ENCODE measurements around the gene PIEZO2.

Gene PIEZO2

DNA sequence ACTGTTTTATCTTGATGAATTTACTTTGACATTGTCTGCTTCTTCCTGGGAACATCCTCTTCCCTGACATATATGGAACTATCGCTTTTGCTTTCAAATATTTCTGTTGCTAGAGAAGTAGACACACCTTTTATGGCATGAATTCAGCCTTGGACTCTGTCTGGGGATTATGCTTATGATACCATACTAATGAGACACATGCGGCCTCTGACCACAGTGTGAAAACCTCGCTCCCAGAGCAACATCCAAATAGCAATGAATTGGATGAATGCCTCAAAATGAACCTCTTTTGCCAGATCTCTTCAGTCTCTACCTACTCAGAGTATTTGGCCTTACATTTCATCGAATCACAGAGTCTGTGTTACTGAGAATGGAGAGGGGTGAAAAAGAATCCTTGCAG lies 70.9 kb downstream of the PIEZO2 start:
- no peaks in the 10 kb centered on the region for H3K27me3 Mint-ChIP-seq
- H3K4me3 Mint-ChIP-seq = no peak overlapping the region
- H3K9me3 Mint-ChIP-seq = no peaks in the 10 kb centered on the region
- H3K36me3 Mint-ChIP-seq = no peaks in the 10 kb centered on the region
- H3K27ac Mint-ChIP-seq = no peak overlapping the region
- CTCF ChIA-PET = no interaction called here
- H3K4me1 Mint-ChIP-seq = no peaks in the 10 kb centered on the region
- no peak for DNase-seq

DNA sequence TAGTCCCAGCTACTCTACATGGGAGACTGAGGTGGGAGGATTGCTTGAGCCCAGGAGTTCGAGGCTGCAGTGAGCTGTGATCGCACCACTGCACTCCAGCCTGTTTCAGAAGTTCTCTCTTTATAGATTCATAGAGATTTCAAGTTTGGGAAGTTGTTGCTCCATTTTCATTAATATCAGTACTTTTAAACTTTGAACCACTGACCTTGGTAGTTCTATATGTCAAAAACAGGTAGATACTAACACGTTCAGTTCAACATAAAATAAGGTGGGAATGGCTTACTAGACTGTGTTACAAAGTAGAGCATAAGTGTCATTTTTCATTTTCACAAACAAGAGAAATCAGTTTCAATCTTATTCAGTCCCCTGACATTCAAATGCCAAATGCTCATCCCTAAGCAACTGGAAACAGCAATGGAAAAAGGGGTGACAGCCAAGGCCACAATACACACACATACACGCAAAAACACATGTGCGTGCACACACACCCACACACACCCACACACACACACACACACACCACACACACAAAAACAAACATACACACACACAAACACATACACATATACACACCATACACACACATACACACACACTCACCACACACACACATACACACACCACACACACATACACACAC lies 71.7 kb downstream of the PIEZO2 start:
- Mint-ChIP-seq H3K27ac (no peak overlapping the region), H3K9me3 (no peaks in the 10 kb centered on the region), H3K36me3 (no peaks in the 10 kb centered on the region), H3K4me3 (no peak overlapping the region), H3K4me1 (no peaks in the 10 kb centered on the region), H3K27me3 (no peaks in the 10 kb centered on the region)
- no peak for DNase-seq
- CTCF ChIA-PET = no interaction called here

DNA sequence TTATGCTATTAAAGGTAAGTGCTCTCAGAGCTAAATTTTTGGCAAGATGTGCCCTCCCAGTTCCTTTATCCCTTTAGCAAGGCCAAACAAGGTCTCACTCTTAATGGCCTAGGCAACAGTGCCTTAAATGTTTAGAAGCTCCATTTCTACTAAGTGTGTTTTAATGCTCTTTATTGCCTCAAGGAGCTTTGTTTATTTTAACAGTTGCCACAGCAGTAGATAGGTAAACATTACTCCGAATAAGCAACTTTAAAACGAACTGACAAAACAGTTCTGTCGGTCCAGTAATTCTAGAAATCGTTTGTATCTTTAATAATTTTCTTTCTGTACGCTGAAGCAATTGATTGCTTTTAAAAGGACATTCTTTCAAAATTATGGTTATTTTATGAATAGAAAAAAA lies 74.5 kb downstream of the PIEZO2 start:
- no peaks in the 10 kb centered on the region for H3K9me3 Mint-ChIP-seq
- no peaks in the 10 kb centered on the region for H3K4me1 Mint-ChIP-seq
- no peak overlapping the region for H3K4me3 Mint-ChIP-seq
- no peak overlapping the region for H3K27ac Mint-ChIP-seq
- CTCF ChIA-PET = interaction anchor here (0.6 kb wide), 1 partner anchor 922 kb away, joined by 3 read pairs; no protein-coding TSS in a partner anchor
- no peak for DNase-seq
- H3K36me3 Mint-ChIP-seq = no peaks in the 10 kb centered on the region
- no peaks in the 10 kb centered on the region for H3K27me3 Mint-ChIP-seq

DNA sequence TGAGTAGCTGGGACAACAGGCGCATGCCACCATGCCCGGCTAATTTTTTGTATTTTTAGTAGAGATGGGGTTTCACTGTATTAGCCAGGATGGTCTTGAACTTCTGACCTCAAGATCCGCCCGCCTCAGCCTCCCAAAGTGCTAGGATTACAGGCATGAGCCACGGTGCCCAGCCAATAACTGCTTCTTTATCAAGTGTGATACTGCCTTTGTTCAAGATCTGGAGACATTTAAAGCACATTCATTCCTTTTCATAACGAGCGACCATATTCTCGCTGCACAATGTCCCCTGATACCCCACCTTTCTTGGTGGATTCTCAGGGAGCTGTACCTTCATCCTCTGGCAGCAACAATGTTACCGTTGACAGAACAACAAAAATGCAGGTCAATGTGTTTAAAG lies 75.4 kb downstream of the PIEZO2 start:
- Mint-ChIP-seq H3K36me3 (no peaks in the 10 kb centered on the region), H3K4me3 (no peak overlapping the region), H3K27ac (no peak overlapping the region), H3K9me3 (no peaks in the 10 kb centered on the region), H3K27me3 (no peaks in the 10 kb centered on the region), H3K4me1 (no peaks in the 10 kb centered on the region)
- DNase-seq = no peak
- CTCF ChIA-PET = no interaction called here

DNA sequence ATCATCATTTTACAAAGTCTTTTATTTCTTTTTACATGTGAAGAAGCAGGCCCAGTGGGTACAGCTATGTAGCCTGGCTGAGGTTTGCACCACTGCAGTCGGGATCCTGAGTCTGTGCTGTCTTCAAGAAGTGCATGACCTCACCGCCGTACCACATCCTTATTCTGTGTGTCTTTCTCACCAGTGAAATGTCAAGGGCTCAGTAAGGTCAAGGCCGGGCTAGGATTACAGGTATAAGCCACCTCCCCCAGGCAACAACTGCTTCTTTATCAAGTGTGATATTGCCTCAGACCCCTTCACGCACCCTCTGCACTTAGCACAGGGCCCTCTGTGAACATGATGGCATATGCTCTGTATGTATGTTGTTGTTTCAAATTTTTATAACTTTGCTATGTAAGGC lies 76.7 kb downstream of the PIEZO2 start:
- CTCF ChIA-PET = no interaction called here
- Mint-ChIP-seq H3K4me3 (no peak overlapping the region), H3K27me3 (no peaks in the 10 kb centered on the region), H3K4me1 (no peaks in the 10 kb centered on the region), H3K27ac (no peak overlapping the region), H3K36me3 (no peaks in the 10 kb centered on the region), H3K9me3 (no peaks in the 10 kb centered on the region)
- no peak for DNase-seq

DNA sequence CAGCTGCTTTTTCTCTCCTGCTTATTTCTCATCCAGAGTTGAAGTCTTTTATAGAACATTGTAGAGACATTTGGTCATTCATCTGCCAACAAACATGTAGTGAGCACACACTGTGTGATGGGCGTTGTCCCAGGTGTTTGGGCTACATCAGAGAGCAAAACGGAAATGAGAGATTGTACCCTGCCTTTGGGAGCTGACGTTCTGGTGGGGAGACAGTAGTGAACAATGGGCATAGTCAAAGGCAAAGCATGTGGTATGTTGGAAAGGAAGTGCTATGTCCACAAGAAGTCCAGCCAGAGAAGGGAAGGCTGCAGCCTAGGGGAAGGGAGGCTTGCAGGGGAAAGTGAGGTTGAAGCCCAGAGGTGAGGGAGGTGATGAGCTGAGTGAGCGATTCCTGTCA lies 78.1 kb downstream of the PIEZO2 start:
- CTCF ChIA-PET = no interaction called here
- no peaks in the 10 kb centered on the region for H3K9me3 Mint-ChIP-seq
- H3K4me3 Mint-ChIP-seq = no peak overlapping the region
- no peaks in the 10 kb centered on the region for H3K4me1 Mint-ChIP-seq
- DNase-seq = no peak
- H3K27ac Mint-ChIP-seq = no peak overlapping the region
- no peaks in the 10 kb centered on the region for H3K36me3 Mint-ChIP-seq
- H3K27me3 Mint-ChIP-seq = no peaks in the 10 kb centered on the region

DNA sequence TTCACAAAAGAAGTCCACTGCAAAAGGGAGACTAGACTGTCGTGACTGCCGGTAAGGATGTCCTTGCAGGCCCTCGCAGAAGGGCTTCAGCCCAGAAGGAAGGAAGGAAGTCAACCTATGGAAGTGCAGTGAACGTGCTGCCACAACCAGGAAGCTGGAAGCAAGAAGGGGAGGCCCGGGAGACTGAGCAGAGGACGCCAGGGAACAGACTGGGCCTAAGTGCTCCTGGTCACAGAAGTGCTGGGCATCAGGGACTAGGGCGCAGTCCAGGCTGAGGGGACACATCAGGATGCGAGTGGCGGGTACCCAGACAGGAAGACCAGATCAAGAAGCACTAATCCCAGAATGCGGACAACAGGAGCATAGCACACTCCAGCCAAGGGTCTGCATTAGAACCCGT lies 78.8 kb downstream of the PIEZO2 start:
- DNase-seq = no peak

DNA sequence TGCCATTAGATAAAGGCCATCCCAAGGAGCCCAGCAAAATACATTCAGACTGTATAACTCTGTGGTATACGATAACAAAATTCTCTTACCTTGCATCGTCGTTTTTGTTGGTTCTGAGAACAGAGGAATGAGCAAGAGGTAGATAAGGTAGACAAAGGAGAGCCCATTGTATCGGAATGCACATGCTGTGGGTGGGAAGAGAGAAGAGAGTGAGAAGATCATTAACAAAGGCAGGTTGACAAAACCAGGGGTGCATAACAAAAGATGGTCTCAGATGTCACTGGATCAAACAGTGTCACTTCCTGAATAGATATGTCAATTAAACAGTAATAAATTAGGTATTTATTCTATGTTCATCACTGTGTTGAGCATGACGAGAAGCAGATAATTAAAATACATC lies 83.3 kb downstream of the PIEZO2 start:
- H3K36me3 Mint-ChIP-seq = no peaks in the 10 kb centered on the region
- no peaks in the 10 kb centered on the region for H3K27me3 Mint-ChIP-seq
- H3K9me3 Mint-ChIP-seq = no peaks in the 10 kb centered on the region
- DNase-seq = no peak
- CTCF ChIA-PET = no interaction called here
- H3K4me1 Mint-ChIP-seq = no peaks in the 10 kb centered on the region
- no peak overlapping the region for H3K27ac Mint-ChIP-seq
- no peak overlapping the region for H3K4me3 Mint-ChIP-seq

More for the DNA sequence above, 78.8 kb downstream of the PIEZO2 start:
- Mint-ChIP-seq H3K9me3 (no peaks in the 10 kb centered on the region), H3K36me3 (no peaks in the 10 kb centered on the region), H3K27me3 (no peaks in the 10 kb centered on the region), H3K27ac (no peak overlapping the region), H3K4me1 (no peaks in the 10 kb centered on the region), H3K4me3 (no peak overlapping the region)
- CTCF ChIA-PET = no interaction called here

- Mint-ChIP-seq H3K27me3 (no peaks in the 10 kb centered on the region), H3K36me3 (no peaks in the 10 kb centered on the region), H3K9me3 (no peaks in the 10 kb centered on the region), H3K27ac (no peak overlapping the region), H3K4me1 (no peaks in the 10 kb centered on the region), H3K4me3 (no peak overlapping the region)
- no peak for DNase-seq
- CTCF ChIA-PET = no interaction called here
Observed at GRCh38 chr18:11064727-11065460, 84.5 kb downstream of the PIEZO2 start.

DNA sequence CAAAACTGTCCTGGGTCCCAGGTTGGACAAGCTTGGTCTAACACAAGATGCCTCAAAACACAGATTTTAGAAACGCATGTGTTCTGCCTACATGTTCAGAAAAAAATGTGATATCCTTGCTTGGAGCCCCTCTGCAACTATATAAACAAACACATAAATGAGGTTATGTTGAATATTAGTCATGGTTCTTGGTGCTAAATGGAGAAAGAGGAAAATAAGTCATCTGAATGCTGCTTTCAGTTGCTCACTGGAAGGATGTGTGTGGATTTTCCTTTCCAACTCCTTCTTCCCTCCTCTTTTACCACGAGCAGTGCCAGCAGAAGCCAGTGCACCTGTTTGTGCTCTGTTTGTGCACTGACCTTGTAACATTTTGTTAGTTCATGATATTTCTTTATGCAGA lies 85.3 kb downstream of the PIEZO2 start:
- no peaks in the 10 kb centered on the region for H3K9me3 Mint-ChIP-seq

DNA sequence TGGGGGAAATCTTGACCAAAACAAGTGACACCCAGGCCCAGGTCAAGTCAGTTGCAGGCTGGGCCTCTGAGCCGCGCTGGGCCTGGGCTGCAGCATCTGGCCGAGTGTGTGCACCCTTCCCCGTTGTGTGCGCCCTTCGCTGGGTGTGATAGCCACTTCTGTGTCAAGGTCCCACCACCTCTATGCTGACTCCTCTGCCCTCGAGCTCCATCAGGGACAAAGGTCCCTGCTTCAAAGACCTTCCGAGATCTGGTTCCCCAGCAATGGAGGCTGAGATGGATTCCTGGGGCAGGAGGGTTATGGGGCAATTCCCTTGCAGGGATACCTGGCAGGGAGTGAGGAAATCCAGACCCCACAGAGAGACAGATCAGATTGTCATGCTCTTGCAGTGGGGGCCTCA lies 93.6 kb downstream of the PIEZO2 start:
- no peak overlapping the region for H3K4me3 Mint-ChIP-seq
- CTCF ChIA-PET = no interaction called here
- no peak overlapping the region for H3K27ac Mint-ChIP-seq
- DNase-seq = no peak
- H3K36me3 Mint-ChIP-seq = no peaks in the 10 kb centered on the region
- peaks cover 4% of the 10 kb centered on the region for H3K9me3 Mint-ChIP-seq
- H3K4me1 Mint-ChIP-seq = no peaks in the 10 kb centered on the region
- no peaks in the 10 kb centered on the region for H3K27me3 Mint-ChIP-seq

More for the DNA sequence above, 85.3 kb downstream of the PIEZO2 start:
- no peak for DNase-seq
- H3K4me3 Mint-ChIP-seq = no peak overlapping the region
- no peaks in the 10 kb centered on the region for H3K4me1 Mint-ChIP-seq
- H3K36me3 Mint-ChIP-seq = no peaks in the 10 kb centered on the region
- H3K27me3 Mint-ChIP-seq = no peaks in the 10 kb centered on the region
- H3K27ac Mint-ChIP-seq = no peak overlapping the region
- CTCF ChIA-PET = no interaction called here

GRCh38 chr18:11054497-11054896 lies 94.9 kb downstream of the PIEZO2 start:
- no peak overlapping the region for H3K27ac Mint-ChIP-seq
- no peak for DNase-seq
- H3K4me3 Mint-ChIP-seq = no peak overlapping the region
- H3K27me3 Mint-ChIP-seq = no peaks in the 10 kb centered on the region
- CTCF ChIA-PET = interaction anchor here (0.5 kb wide), 1 partner anchor 132 kb away, joined by 3 read pairs; no protein-coding TSS in a partner anchor
- H3K36me3 Mint-ChIP-seq = no peaks in the 10 kb centered on the region
- H3K4me1 Mint-ChIP-seq = no peaks in the 10 kb centered on the region
- H3K9me3 Mint-ChIP-seq = peaks cover 4% of the 10 kb centered on the region

GRCh38 chr18:11053293-11053692 lies 96.1 kb downstream of the PIEZO2 start:
- H3K27ac Mint-ChIP-seq = no peak overlapping the region
- no peaks in the 10 kb centered on the region for H3K36me3 Mint-ChIP-seq
- no peaks in the 10 kb centered on the region for H3K4me1 Mint-ChIP-seq
- CTCF ChIA-PET = no interaction called here
- no peak for DNase-seq
- no peaks in the 10 kb centered on the region for H3K9me3 Mint-ChIP-seq
- no peaks in the 10 kb centered on the region for H3K27me3 Mint-ChIP-seq
- H3K4me3 Mint-ChIP-seq = no peak overlapping the region

DNA sequence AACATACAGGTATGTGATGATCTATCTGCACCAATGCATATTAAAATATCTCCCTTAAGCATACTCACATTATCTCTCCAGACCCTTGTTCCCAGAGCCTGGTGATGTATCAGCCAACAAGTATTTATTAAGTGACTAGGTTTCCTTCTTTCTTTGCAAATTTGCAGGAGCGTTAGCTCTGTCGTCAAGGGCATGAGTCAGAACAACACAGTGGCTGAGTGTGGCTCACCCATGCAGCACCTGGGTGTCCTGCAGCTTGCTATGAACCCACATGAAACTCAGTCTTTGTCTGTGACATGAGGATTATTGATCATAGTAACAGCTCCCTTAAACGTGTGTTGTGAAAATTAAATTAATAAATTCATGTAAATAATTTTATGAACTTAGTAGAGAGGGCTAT lies 96.6 kb downstream of the PIEZO2 start:
- Mint-ChIP-seq H3K9me3 (no peaks in the 10 kb centered on the region), H3K4me3 (no peak overlapping the region), H3K36me3 (no peaks in the 10 kb centered on the region), H3K4me1 (no peaks in the 10 kb centered on the region), H3K27ac (no peak overlapping the region), H3K27me3 (no peaks in the 10 kb centered on the region)
- CTCF ChIA-PET = no interaction called here
- no peak for DNase-seq

- no peaks in the 10 kb centered on the region for H3K27me3 Mint-ChIP-seq
- CTCF ChIA-PET = no interaction called here
- H3K36me3 Mint-ChIP-seq = no peaks in the 10 kb centered on the region
- H3K4me3 Mint-ChIP-seq = no peak overlapping the region
- no peak overlapping the region for H3K27ac Mint-ChIP-seq
- no peak for DNase-seq
- no peaks in the 10 kb centered on the region for H3K4me1 Mint-ChIP-seq
- H3K9me3 Mint-ChIP-seq = no peaks in the 10 kb centered on the region
Observed at GRCh38 chr18:11051462-11051861, 97.9 kb downstream of the PIEZO2 start.
